GM19397 (cell line): ENCODE measurements around the gene ZNF584.
"Not testable (repeated sequence)": the region's sequence is repeated elsewhere in the genome, so short reads cannot be mapped to it uniquely, and the experiment has no call there.

Experiments used
- ATAC-seq: cut with Tn5 transposase; IDR thresholded peaks from one replicate; pipeline ENCODE4 v1.9.1; 2021; ENCODE audit warnings: mild to moderate bottlenecking, moderate library complexity; ENCODE audit not compliant: unreplicated experiment

ZNF584 gene

GRCh38 chr19:58403920-58404478 is 4.5 kb upstream of the ZNF584 start:
- not testable (repeated sequence) for ATAC-seq

- no peak for ATAC-seq
These were observed 1.4 kb upstream of the ZNF584 start for GRCh38 chr19:58406818-58407657.

GRCh38 chr19:58407658-58408151 is 744 bp upstream of the ZNF584 start:
- no peak for ATAC-seq

GRCh38 chr19:58409010-58409790 is 751 bp downstream of the ZNF584 start:
- ATAC-seq, result peak; percentile 6

- no peak for ATAC-seq
These were observed 8.2 kb downstream of the ZNF584 start for GRCh38 chr19:58416604-58417003.

GRCh38 chr19:58417071-58417470 is 8.6 kb downstream of the ZNF584 start:
- ATAC-seq, result no peak

GRCh38 chr19:58428617-58429016 is 20.2 kb downstream of the ZNF584 start:
- no peak for ATAC-seq

- ATAC-seq, result no peak
These were observed 21.3 kb downstream of the ZNF584 start for GRCh38 chr19:58429745-58430144.

- no peak for ATAC-seq
These were observed 25.8 kb downstream of the ZNF584 start for GRCh38 chr19:58434217-58434616.

- ATAC-seq, result peak; percentile 96
These were observed 31.4 kb downstream of the ZNF584 start, which contains the start of gene ZNF132 for GRCh38 chr19:58439576-58440554. Gene ZNF132 (minus strand): TSS chr19:58440153. CDS start chr19:58439821, 332 bp downstream.

GRCh38 chr19:58440556-58440955 is 32.1 kb downstream of the ZNF584 start:
- no peak for ATAC-seq

GRCh38 chr19:58442986-58443385 is 34.5 kb downstream of the ZNF584 start:
- ATAC-seq, result not testable (repeated sequence)

- not testable (repeated sequence) for ATAC-seq
These were observed 40.4 kb downstream of the ZNF584 start for GRCh38 chr19:58448860-58449259.

GRCh38 chr19:58449980-58450379 is 41.5 kb downstream of the ZNF584 start:
- ATAC-seq, result not testable (repeated sequence)

- ATAC-seq, result no peak
These were observed 42.5 kb downstream of the ZNF584 start for GRCh38 chr19:58450856-58451357.

GRCh38 chr19:58451358-58452101 is 43.1 kb downstream of the ZNF584 start, which contains the start of gene ZNF324B:
Gene ZNF324B (plus strand): TSS chr19:58451622. CDS start chr19:58453702, 2,080 bp downstream.
- ATAC-seq, result peak; percentile 93

- no peak for ATAC-seq
These were observed 45.3 kb downstream of the ZNF584 start for GRCh38 chr19:58453743-58454142.

- ATAC-seq, result no peak
These were observed 46.9 kb downstream of the ZNF584 start for GRCh38 chr19:58455306-58455705.

- ATAC-seq, result no peak
These were observed 47.7 kb downstream of the ZNF584 start for GRCh38 chr19:58456111-58456510.
